ENCODE measurements around the gene AMIGO1.
A peak's percentile ranks its signal among the peaks of the same experiment; 100 is the strongest.

The AMIGO1 gene

GRCh38 chr1:109499661-109500536 is 9.6 kb downstream of the AMIGO1 start:
- H3K27me3 ChIP-seq (ENCODE audit: insufficient read depth, low read length): no peaks in the 10 kb centered on the region
- H2AFZ ChIP-seq (ENCODE audit: insufficient read depth, low read length, poor library complexity): no peak overlapping the region
- H2BK120ac ChIP-seq (ENCODE audit: insufficient read depth, low read length, poor library complexity): no peak overlapping the region
- peak in 1 of 2 donors; percentile 28 for DNase-seq
- H3K4ac ChIP-seq (ENCODE audit: low read depth, low read length): no peak overlapping the region
- H3K36me3 ChIP-seq (ENCODE audit: control insufficient read depth in 1 of 2, insufficient read depth in 2 of 2, low read length in 2 of 2): peaks cover 11 to 17% of the 10 kb centered on the region in 2 experiments
- no peak overlapping the region for H3K18ac ChIP-seq (ENCODE audit: low read length)
- H2AK5ac ChIP-seq (ENCODE audit: low read length): no peak overlapping the region
- H3K79me2 ChIP-seq (ENCODE audit: control insufficient read depth, insufficient read depth, low read length, poor library complexity): no peaks in the 10 kb centered on the region
- no peak overlapping the region for H4K12ac ChIP-seq (ENCODE audit: low read depth, low read length)
- H3K23ac ChIP-seq (ENCODE audit: low read length): no peak overlapping the region
- no peak overlapping the region for H4K8ac ChIP-seq (ENCODE audit: low read depth, low read length)
- no peak overlapping the region for H4K91ac ChIP-seq (ENCODE audit: low read depth, low read length)
- peaks cover 2% of the 10 kb centered on the region for H3K79me1 ChIP-seq (ENCODE audit: low read length)
- H3K9ac ChIP-seq (ENCODE audit: low read length): no peak overlapping the region
- no peak overlapping the region for H3K27ac ChIP-seq (ENCODE audit: low read depth, low read length)
- H3K4me1 ChIP-seq (ENCODE audit: control insufficient read depth in 1 of 2, insufficient read depth in 2 of 2, low read length in 2 of 2): peaks cover 15 to 25% of the 10 kb centered on the region in 2 experiments
- no peak overlapping the region for H2BK12ac ChIP-seq (ENCODE audit: low read length)
- no peaks in the 10 kb centered on the region for H3K9me3 ChIP-seq (ENCODE audit: insufficient read depth, low read depth, low read length)
- H3K4me3 ChIP-seq (ENCODE audit: low read depth, low read length): no peak overlapping the region
- H2BK5ac ChIP-seq (ENCODE audit: low read depth, low read length, poor library complexity): no peak overlapping the region
- no peak overlapping the region for H3K14ac ChIP-seq (ENCODE audit: low read length)
- no peak overlapping the region for H3K4me2 ChIP-seq (ENCODE audit: low read length)
- no CpG with 5 or more reads among the region's 4 CpGs for WGBS (ENCODE audit: extremely low coverage, insufficient coverage, insufficient read length)

GRCh38 chr1:109499081-109499480 is 10.4 kb downstream of the AMIGO1 start:
- Histone ChIP-seq H2BK12ac (ENCODE audit: low read length) (no peak overlapping the region), H3K27ac (ENCODE audit: low read depth, low read length) (no peak overlapping the region), H3K36me3 (ENCODE audit: control insufficient read depth in 1 of 2, insufficient read depth in 2 of 2, low read length in 2 of 2) (peaks cover 11 to 17% of the 10 kb centered on the region in 2 experiments), H3K4me2 (ENCODE audit: low read length) (no peak overlapping the region), H4K12ac (ENCODE audit: low read depth, low read length) (no peak overlapping the region), H3K79me1 (ENCODE audit: low read length) (peaks cover 2% of the 10 kb centered on the region), H2BK5ac (ENCODE audit: low read depth, low read length, poor library complexity) (no peak overlapping the region), H2AK5ac (ENCODE audit: low read length) (no peak overlapping the region), H3K4me1 (ENCODE audit: control insufficient read depth in 1 of 2, insufficient read depth in 2 of 2, low read length in 2 of 2) (peaks cover 15 to 27% of the 10 kb centered on the region in 2 experiments), H3K4me3 (ENCODE audit: low read depth, low read length) (no peak overlapping the region), H3K79me2 (ENCODE audit: control insufficient read depth, insufficient read depth, low read length, poor library complexity) (peaks cover 2% of the 10 kb centered on the region), H4K91ac (ENCODE audit: low read depth, low read length) (no peak overlapping the region), H3K27me3 (ENCODE audit: insufficient read depth, low read length) (no peaks in the 10 kb centered on the region), H2BK120ac (ENCODE audit: insufficient read depth, low read length, poor library complexity) (no peak overlapping the region), H3K9ac (ENCODE audit: low read length) (no peak overlapping the region), H3K18ac (ENCODE audit: low read length) (peak overlapping the region; percentile 41), H3K4ac (ENCODE audit: low read depth, low read length) (no peak overlapping the region), H2AFZ (ENCODE audit: insufficient read depth, low read length, poor library complexity) (no peak overlapping the region), H3K9me3 (ENCODE audit: insufficient read depth, low read depth, low read length) (no peaks in the 10 kb centered on the region), H4K8ac (ENCODE audit: low read depth, low read length) (no peak overlapping the region), H3K14ac (ENCODE audit: low read length) (no peak overlapping the region), H3K23ac (ENCODE audit: low read length) (no peak overlapping the region)
- no peak for DNase-seq
- WGBS (ENCODE audit: extremely low coverage, insufficient coverage, insufficient read length): no CpG with 5 or more reads among the region's 7 CpGs

- Histone ChIP-seq H3K4me1 (ENCODE audit: control insufficient read depth in 1 of 2, insufficient read depth in 2 of 2, low read length in 2 of 2) (peaks cover 15 to 27% of the 10 kb centered on the region in 2 experiments), H4K91ac (ENCODE audit: low read depth, low read length) (no peak overlapping the region), H3K18ac (ENCODE audit: low read length) (no peak overlapping the region), H3K4me3 (ENCODE audit: low read depth, low read length) (no peak overlapping the region), H3K14ac (ENCODE audit: low read length) (no peak overlapping the region), H3K4me2 (ENCODE audit: low read length) (no peak overlapping the region), H2AK5ac (ENCODE audit: low read length) (no peak overlapping the region), H3K23ac (ENCODE audit: low read length) (no peak overlapping the region), H3K9ac (ENCODE audit: low read length) (no peak overlapping the region), H3K27me3 (ENCODE audit: insufficient read depth, low read length) (no peaks in the 10 kb centered on the region), H3K79me1 (ENCODE audit: low read length) (peaks cover 5% of the 10 kb centered on the region), H3K36me3 (ENCODE audit: control insufficient read depth in 1 of 2, insufficient read depth in 2 of 2, low read length in 2 of 2) (peaks cover 11 to 17% of the 10 kb centered on the region in 2 experiments), H4K8ac (ENCODE audit: low read depth, low read length) (no peak overlapping the region), H2BK12ac (ENCODE audit: low read length) (no peak overlapping the region), H3K27ac (ENCODE audit: low read depth, low read length) (no peak overlapping the region), H4K12ac (ENCODE audit: low read depth, low read length) (no peak overlapping the region), H3K9me3 (ENCODE audit: insufficient read depth, low read depth, low read length) (no peaks in the 10 kb centered on the region), H2BK5ac (ENCODE audit: low read depth, low read length, poor library complexity) (no peak overlapping the region), H3K79me2 (ENCODE audit: control insufficient read depth, insufficient read depth, low read length, poor library complexity) (peaks cover 4% of the 10 kb centered on the region), H2AFZ (ENCODE audit: insufficient read depth, low read length, poor library complexity) (no peak overlapping the region), H2BK120ac (ENCODE audit: insufficient read depth, low read length, poor library complexity) (no peak overlapping the region), H3K4ac (ENCODE audit: low read depth, low read length) (no peak overlapping the region)
- DNase-seq: no peak
- WGBS (ENCODE audit: extremely low coverage, insufficient coverage, insufficient read length): no CpG with 5 or more reads among the region's 12 CpGs
Observed at GRCh38 chr1:109498161-109498801, 11.2 kb downstream of the AMIGO1 start.

- Histone ChIP-seq H3K9me3 (ENCODE audit: insufficient read depth, low read depth, low read length) (no peaks in the 10 kb centered on the region), H4K8ac (ENCODE audit: low read depth, low read length) (no peak overlapping the region), H2AFZ (ENCODE audit: insufficient read depth, low read length, poor library complexity) (no peak overlapping the region), H3K14ac (ENCODE audit: low read length) (no peak overlapping the region), H3K79me1 (ENCODE audit: low read length) (peaks cover 5% of the 10 kb centered on the region), H3K36me3 (ENCODE audit: control insufficient read depth in 1 of 2, insufficient read depth in 2 of 2, low read length in 2 of 2) (peaks cover 11 to 17% of the 10 kb centered on the region in 2 experiments), H4K91ac (ENCODE audit: low read depth, low read length) (no peak overlapping the region), H2BK5ac (ENCODE audit: low read depth, low read length, poor library complexity) (no peak overlapping the region), H3K4ac (ENCODE audit: low read depth, low read length) (no peak overlapping the region), H3K4me2 (ENCODE audit: low read length) (no peak overlapping the region), H3K4me1 (ENCODE audit: control insufficient read depth in 1 of 2, insufficient read depth in 2 of 2, low read length in 2 of 2) (peaks cover 15 to 27% of the 10 kb centered on the region in 2 experiments), H3K23ac (ENCODE audit: low read length) (no peak overlapping the region), H3K18ac (ENCODE audit: low read length) (no peak overlapping the region), H2BK120ac (ENCODE audit: insufficient read depth, low read length, poor library complexity) (no peak overlapping the region), H3K27ac (ENCODE audit: low read depth, low read length) (no peak overlapping the region), H3K27me3 (ENCODE audit: insufficient read depth, low read length) (no peaks in the 10 kb centered on the region), H4K12ac (ENCODE audit: low read depth, low read length) (no peak overlapping the region), H3K79me2 (ENCODE audit: control insufficient read depth, insufficient read depth, low read length, poor library complexity) (peaks cover 4% of the 10 kb centered on the region), H3K4me3 (ENCODE audit: low read depth, low read length) (no peak overlapping the region), H3K9ac (ENCODE audit: low read length) (no peak overlapping the region), H2BK12ac (ENCODE audit: low read length) (no peak overlapping the region), H2AK5ac (ENCODE audit: low read length) (no peak overlapping the region)
- no peak for DNase-seq
- no CpG with 5 or more reads among the region's 9 CpGs for WGBS (ENCODE audit: extremely low coverage, insufficient coverage, insufficient read length)
Observed at GRCh38 chr1:109497449-109498160, 11.9 kb downstream of the AMIGO1 start.

Data from trophoblast cell (in vitro differentiated cells and primary cell).